IMR-90 (cell line): ENCODE data around the gene PHOSPHO2. TPM values are rescaled to one million over a fixed set of nuclear protein-coding genes. Genes with fewer than 3 reads are reported as not detected.

Experiments
- ATAC-seq: fragments of 200-7000 bp; cut with Tn5 transposase; 2 replicates; pipeline ENCODE4 v1.9.1; 2020; ENCODE audit warnings: low read depth, mild to moderate bottlenecking, moderate library complexity
- BruUV-seq: library from RNA; stranded (reverse); fragments of 400-500 nt; replicated peaks from 2 replicates; lab custom pipeline; 2021; lab: Mats Ljungman, UMichigan
- CTCF ChIA-PET: fragments of 300-600 bp; formaldehyde crosslinking; extraction: SDS; loops from one replicate; lab custom pipeline; 2021; ENCODE audit warnings: antibody characterized with exemption; lab: Yijun Ruan, JAX
- POLR2A ChIA-PET: fragments of 300-600 bp; sonication (Branson Sonifier 250); formaldehyde crosslinking; loops from one replicate; lab custom pipeline; 2022; ENCODE audit warnings: antibody characterized with exemption; ENCODE audit not compliant: unreplicated experiment; lab: Charles Lee
- DNase-seq: peaks from one replicate; pipeline ENCODE4 v3.0.0; 2013
- H2AFZ ChIP-seq: replicated peaks from 2 replicates; pipeline ENCODE3; 2013; ENCODE audit warnings: low read length, mild to moderate bottlenecking; ENCODE audit not compliant: poor library complexity
- H2AK5ac ChIP-seq: 2 replicates; pipeline ENCODE4 v1.6.1; 2013; ENCODE audit warnings: low read depth, low read length, inconsistent platforms
- H2AK9ac ChIP-seq: replicated peaks from 2 replicates; pipeline ENCODE3; 2013; ENCODE audit warnings: mild to moderate bottlenecking, low read depth, low read length, moderate library complexity; ENCODE audit not compliant: poor library complexity
- H2BK120ac ChIP-seq: 2 replicates; pipeline ENCODE4 v1.6.1; 2013; ENCODE audit warnings: low read depth, low read length, inconsistent platforms
- H2BK15ac ChIP-seq: 3 replicates; pipeline ENCODE4 v1.6.1; 2013; ENCODE audit warnings: low read depth, low read length, inconsistent platforms
- H2BK20ac ChIP-seq: 2 replicates; pipeline ENCODE4 v1.6.1; 2013; ENCODE audit warnings: low read depth, mild to moderate bottlenecking, inconsistent platforms, low read length, moderate library complexity
- H2BK5ac ChIP-seq: 2 replicates; pipeline ENCODE4 v1.6.1; 2013; ENCODE audit warnings: mild to moderate bottlenecking, low read depth, low read length, inconsistent platforms; ENCODE audit not compliant: poor library complexity, severe bottlenecking
- H3K14ac ChIP-seq: replicated peaks from 2 replicates; pipeline ENCODE4 v1.6.1; 2013; ENCODE audit warnings: low read depth, low read length, inconsistent platforms
- H3K18ac ChIP-seq: 2 replicates; pipeline ENCODE4 v1.6.1; 2013; ENCODE audit warnings: low read depth, low read length, control low read depth
- H3K23ac ChIP-seq: 2 replicates; pipeline ENCODE4 v1.6.1; 2013; ENCODE audit warnings: low read depth, low read length, inconsistent platforms
- H3K27ac ChIP-seq: 2 replicates; pipeline ENCODE4 v1.5.1; 2013; ENCODE audit warnings: mild to moderate bottlenecking, control low read depth, low read length; ENCODE audit not compliant: insufficient read depth
- H3K27me3 ChIP-seq: 2 replicates; pipeline ENCODE4 v1.6.1; 2013; ENCODE audit warnings: low read length; ENCODE audit not compliant: control insufficient read depth, insufficient read depth
- H3K36me3 ChIP-seq: 2 replicates; pipeline ENCODE4 v1.6.1; 2013; ENCODE audit warnings: low read length, mixed read lengths; ENCODE audit not compliant: control insufficient read depth, insufficient read depth
- H3K4ac ChIP-seq: 2 replicates; pipeline ENCODE4 v1.6.1; 2013; ENCODE audit warnings: low read depth, low read length, inconsistent platforms
- H3K4me1 ChIP-seq: 2 replicates; pipeline ENCODE4 v1.6.1; 2013; ENCODE audit warnings: low read length, mixed read lengths; ENCODE audit not compliant: control insufficient read depth, insufficient read depth
- H3K4me2 ChIP-seq: 2 replicates; pipeline ENCODE4 v1.6.1; 2013; ENCODE audit warnings: low read depth, mild to moderate bottlenecking, control low read depth, low read length, moderate library complexity
- H3K4me3 ChIP-seq: 2 replicates; pipeline ENCODE4 v1.5.1; 2013; ENCODE audit warnings: low read depth, mild to moderate bottlenecking, control low read depth, low read length, moderate library complexity; ENCODE audit not compliant: insufficient read depth
- H3K56ac ChIP-seq: 2 replicates; pipeline ENCODE4 v1.6.1; 2013; ENCODE audit warnings: low read length, inconsistent platforms; ENCODE audit not compliant: insufficient read depth; ENCODE audit errors: extremely low read depth
- H3K79me1 ChIP-seq, 2 experiments: 2 replicates each; pipeline ENCODE4 v1.6.1; 2013; ENCODE audit warnings: low read length in 2 of 2, inconsistent platforms in 1 of 2, low read depth in 1 of 2
- H3K9ac ChIP-seq: 2 replicates; pipeline ENCODE4 v1.6.1; 2013; ENCODE audit warnings: low read depth, low read length, control low read depth
- H3K9me1 ChIP-seq: 2 replicates; pipeline ENCODE4 v1.6.1; 2013; ENCODE audit warnings: low read length, inconsistent platforms; ENCODE audit not compliant: insufficient read depth
- H3K9me3 ChIP-seq: 2 replicates; pipeline ENCODE4 v1.6.1; 2013; ENCODE audit warnings: low read length; ENCODE audit not compliant: control insufficient read depth, insufficient read depth
- H4K20me1 ChIP-seq: 2 replicates; pipeline ENCODE4 v1.6.1; 2013; ENCODE audit warnings: low read length, inconsistent platforms; ENCODE audit not compliant: insufficient read depth
- H4K5ac ChIP-seq: 2 replicates; pipeline ENCODE4 v1.6.1; 2013; ENCODE audit warnings: mild to moderate bottlenecking, low read depth, low read length, control low read depth
- H4K8ac ChIP-seq, 2 experiments: 2 replicates each; pipeline ENCODE4 v1.6.1; 2013; ENCODE audit warnings: low read depth in 2 of 2, low read length in 2 of 2, control low read depth in 1 of 2, inconsistent platforms in 1 of 2
- H4K91ac ChIP-seq: 2 replicates; pipeline ENCODE4 v1.6.1; 2013; ENCODE audit warnings: low read depth, low read length, inconsistent platforms; ENCODE audit not compliant: insufficient read depth
- BHLHE40 ChIP-seq: fragments of 150-350 bp; IDR thresholded peaks from 2 replicates; pipeline ENCODE4 v1.6.1; 2016; ENCODE audit warnings: mild to moderate bottlenecking, low read depth, low read length
- CEBPB ChIP-seq: IDR thresholded peaks from 2 replicates; pipeline ENCODE4 v1.6.1; 2012; ENCODE audit warnings: low read depth, low read length, improper control_type of control experiment
- CHD1 ChIP-seq: IDR thresholded peaks from 2 replicates; pipeline ENCODE4 v1.6.1; 2012; ENCODE audit warnings: low read depth, low read length, improper control_type of control experiment
- CTCF ChIP-seq: conservative IDR thresholded peaks from 2 replicates; pipeline ENCODE4 v1.5.1; 2012; ENCODE audit warnings: mild to moderate bottlenecking, low read depth, low read length, improper control_type of control experiment
- ELK1 ChIP-seq: fragments of 150-350 bp; IDR thresholded peaks from 2 replicates; pipeline ENCODE4 v1.6.1; 2016; ENCODE audit warnings: low read depth, mild to moderate bottlenecking, low read length, moderate library complexity, borderline replicate concordance
- FOS ChIP-seq: fragments of 150-350 bp; IDR thresholded peaks from 2 replicates; pipeline ENCODE4 v1.6.1; 2016; ENCODE audit warnings: low read depth, low read length
- MAFK ChIP-seq: IDR thresholded peaks from 2 replicates; pipeline ENCODE4 v1.6.1; 2012; ENCODE audit warnings: low read depth, low read length, improper control_type of control experiment
- MAZ ChIP-seq: IDR thresholded peaks from 2 replicates; pipeline ENCODE4 v1.6.1; 2012; ENCODE audit warnings: low read depth, mild to moderate bottlenecking, low read length, improper control_type of control experiment, moderate library complexity, borderline replicate concordance
- MXI1 ChIP-seq: IDR thresholded peaks from 2 replicates; pipeline ENCODE4 v1.6.1; 2012; ENCODE audit warnings: low read depth, mild to moderate bottlenecking, low read length, moderate library complexity, borderline replicate concordance
- NFE2L2 ChIP-seq: fragments of 150-350 bp; IDR thresholded peaks from 2 replicates; pipeline ENCODE4 v1.6.1; 2016; ENCODE audit warnings: low read depth, mild to moderate bottlenecking, low read length
- POLR2A ChIP-seq: IDR thresholded peaks from 2 replicates; pipeline ENCODE4 v1.6.1; 2012; ENCODE audit warnings: mild to moderate bottlenecking, low read depth, low read length
- RAD21 ChIP-seq: IDR thresholded peaks from 2 replicates; pipeline ENCODE4 v1.6.1; 2012; ENCODE audit warnings: low read length, improper control_type of control experiment
- RCOR1 ChIP-seq: IDR thresholded peaks from 2 replicates; pipeline ENCODE4 v1.6.1; 2012; ENCODE audit warnings: mild to moderate bottlenecking, low read length, improper control_type of control experiment; ENCODE audit not compliant: insufficient replicate concordance
- RFX5 ChIP-seq: IDR thresholded peaks from 2 replicates; pipeline ENCODE4 v1.8.0; 2012; ENCODE audit warnings: low read depth, mild to moderate bottlenecking, low read length, moderate library complexity
- SMC3 ChIP-seq: fragments of 150-350 bp; IDR thresholded peaks from 2 replicates; pipeline ENCODE4 v1.6.1; 2016; ENCODE audit warnings: low read depth, mild to moderate bottlenecking, antibody characterized with exemption, low read length, moderate library complexity
- USF2 ChIP-seq: fragments of 150-350 bp; IDR thresholded peaks from 2 replicates; pipeline ENCODE4 v1.6.1; 2017; ENCODE audit warnings: mild to moderate bottlenecking, antibody characterized with exemption, low read length, low read depth
- WGBS, 2 experiments: methylation state at CpG; one replicate each; pipeline versions ENCODE4 v1.1.5 to v1.1.7; 2013; ENCODE audit warnings: missing lambda C conversion rate in 2 of 2; ENCODE audit not compliant: insufficient read length in 1 of 2; ENCODE audit errors: extremely low coverage in 2 of 2; 5-methylcytosine and 5-hydroxymethylcytosine counted together
- dilution Hi-C: fragments of 300-500 bp; cut with HindIII; formaldehyde crosslinking; loops from one replicate; pipeline ENCODE4 v1.14.3; 2018; ENCODE audit warnings: low sequenced_read_pairs; ENCODE audit not compliant: unreplicated experiment
- in situ Hi-C: fragments of 300-500 bp; cut with MboI; formaldehyde crosslinking; loops from 3 replicates; pipeline ENCODE4 v1.14.3; 2019; ENCODE audit warnings: low sequenced_read_pairs, inconsistent platforms, mixed read lengths
- intact Hi-C: fragments of 100-400 bp; cut with micrococcal nuclease; formaldehyde crosslinking; loops from 2 replicates; pipeline ENCODE4 v1.10.0; 2022
- polyA plus RNA-seq, 3 experiments: library from polyadenylated mRNA; depleted of rRNA; stranded (reverse); fragments of >200 nt; gene quantifications; 2 replicates each; pipeline ENCODE4 v1.2.3, GENCODE V29; 2012; ENCODE audit warnings: low replicate concordance in 1 of 3
- total RNA-seq: library from RNA; depleted of rRNA; stranded (reverse); fragments of >200 nt; gene quantifications from 2 replicates; pipeline ENCODE4 v1.2.3, GENCODE V29; 2012

The PHOSPHO2 gene
- total and polyA plus RNA-seq, 2 of the 4 experiments (the other 2 are of a cell fraction), result 0.48 to 0.54 TPM

- WGBS, 2 experiments, result no CpG with 5 or more reads among the region's 5 CpGs
- peaks cover 0 to 4% of the 10 kb centered on the region in 2 experiments; a peak in 1 of 4 replicates for H3K79me1 ChIP-seq
- no peak overlapping the region for H3K23ac ChIP-seq
- no peak overlapping the region for H2BK20ac ChIP-seq
- in situ Hi-C loops (no loop called here), dilution Hi-C loops (no loop called here), intact Hi-C loops (no loop called here)
- no TSS peak for BruUV-seq
- H3K36me3 ChIP-seq, result peaks cover 4% of the 10 kb centered on the region; the same call in 1 of the 2 replicates
- no peak overlapping the region for H3K14ac ChIP-seq
- H3K27ac ChIP-seq, result no peak overlapping the region
- H4K8ac ChIP-seq, result no peak overlapping the region
- no peak for DNase-seq
- no peak overlapping the region for H3K18ac ChIP-seq
- H4K5ac ChIP-seq, result no peak overlapping the region
- H2BK5ac ChIP-seq, result no peak overlapping the region
- ChIA-PET POLR2A (no interaction called here), CTCF (no interaction called here)
- H3K56ac ChIP-seq, result no peak overlapping the region
- no peak overlapping the region for H2AK5ac ChIP-seq
- no peak overlapping the region for H3K4ac ChIP-seq
- no peaks in the 10 kb centered on the region for H3K9me1 ChIP-seq
- H3K4me3 ChIP-seq, result no peak overlapping the region
- TF ChIP-seq ELK1, result no peak
- no peak for TF ChIP-seq CEBPB
- TF ChIP-seq CHD1, result no peak
- TF ChIP-seq NFE2L2, result no peak
- TF ChIP-seq MAFK, result no peak
- TF ChIP-seq RAD21, result no peak
- TF ChIP-seq POLR2A, result no peak
- TF ChIP-seq RCOR1, result no peak
- no peak for TF ChIP-seq SMC3
- TF ChIP-seq MXI1, result no peak
- TF ChIP-seq USF2, result no peak
- no peak for TF ChIP-seq BHLHE40
- no peak for TF ChIP-seq RFX5
- no peak for TF ChIP-seq CTCF
- TF ChIP-seq MAZ, result no peak
- no peak for TF ChIP-seq FOS
- H2BK15ac ChIP-seq, result no peak overlapping the region
- no peak overlapping the region for H2AFZ ChIP-seq
- H3K9ac ChIP-seq, result no peak overlapping the region
- no peak overlapping the region for H4K91ac ChIP-seq
- H2AK9ac ChIP-seq, result no peak overlapping the region
- H2BK120ac ChIP-seq, result no peak overlapping the region
- no peaks in the 10 kb centered on the region for H3K27me3 ChIP-seq
- H3K9me3 ChIP-seq, result no peaks in the 10 kb centered on the region
- no peaks in the 10 kb centered on the region for H4K20me1 ChIP-seq
- H3K4me1 ChIP-seq, result no peaks in the 10 kb centered on the region
- H3K4me2 ChIP-seq, result no peak overlapping the region
- no peak for ATAC-seq
These were observed 44.4 kb downstream of the PHOSPHO2 start for GRCh38 chr2:169738566-169739229.
